Lower leg skin (tissue), 3 donors: Measurements from ENCODE around the gene FCSK.

Experiments used
- POLR2A ChIP-seq, 2 donors: fragments of 450-650 bp; IDR thresholded peaks; one replicate each; pipeline ENCODE4 v1.6.1; 2016 to 2017; ENCODE audit warnings: antibody characterized with exemption in 2 of 2, mild to moderate bottlenecking in 1 of 2, moderate library complexity in 1 of 2
- TF ChIP-seq, protein P1 (sequence below), 3 donors: fragments of 450-650 bp; IDR thresholded peaks; one replicate each; pipeline ENCODE4 v1.5.1; 2016; ENCODE audit warnings: antibody characterized with exemption in 3 of 3, mild to moderate bottlenecking in 3 of 3, moderate library complexity in 2 of 3

DNA sequence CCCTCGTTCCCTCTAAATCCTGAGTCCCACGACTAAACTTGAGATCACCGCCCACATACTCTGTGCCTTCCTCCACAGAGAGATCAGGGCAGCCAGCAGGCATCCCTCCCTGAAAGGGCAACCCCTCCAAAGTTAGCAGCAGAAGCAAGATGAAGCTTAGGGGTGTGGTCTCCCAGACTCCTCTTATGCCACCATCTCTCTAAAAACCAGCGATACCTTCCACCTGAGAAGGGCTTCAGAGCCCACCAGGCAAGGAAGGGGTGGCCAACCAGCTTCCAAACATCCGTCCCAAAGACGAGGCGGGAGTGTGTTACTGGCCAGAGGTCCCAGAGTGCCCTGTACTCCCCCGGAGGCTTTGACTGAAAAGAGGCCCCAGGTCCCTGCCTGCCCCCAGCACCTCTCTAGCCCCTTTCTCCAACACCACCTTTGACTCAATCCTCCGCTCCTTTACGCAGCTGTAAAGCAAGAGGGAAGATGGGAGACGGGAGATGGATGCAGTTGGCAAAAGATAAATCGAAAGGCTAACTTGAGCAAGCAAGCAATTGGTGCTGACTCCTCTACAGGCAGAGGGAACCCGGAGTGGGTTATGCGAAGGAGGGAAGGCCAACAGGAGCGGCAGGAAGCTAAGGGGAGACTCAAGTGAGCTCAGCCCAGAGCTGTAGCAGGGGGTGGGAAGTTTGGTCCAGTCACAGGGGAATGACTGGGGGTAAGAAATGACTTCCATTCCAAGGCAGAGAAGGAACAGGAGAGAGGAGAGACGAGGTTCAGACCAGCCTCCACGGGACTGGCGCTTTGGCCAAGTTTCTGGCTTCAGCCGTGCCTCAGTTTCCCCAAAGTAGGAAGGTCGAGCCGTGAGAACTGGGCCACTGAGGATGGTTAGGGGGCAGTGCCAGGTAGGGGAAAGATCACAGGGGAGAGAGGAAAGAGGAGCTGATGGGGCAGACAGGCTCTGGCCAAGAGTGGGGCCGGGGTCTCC lies 16.5 kb upstream of the FCSK start:
- TF ChIP-seq POLR2A (IDR thresholded peaks at IDR 0.05), result no peak
- TF ChIP-seq, protein P1, sequence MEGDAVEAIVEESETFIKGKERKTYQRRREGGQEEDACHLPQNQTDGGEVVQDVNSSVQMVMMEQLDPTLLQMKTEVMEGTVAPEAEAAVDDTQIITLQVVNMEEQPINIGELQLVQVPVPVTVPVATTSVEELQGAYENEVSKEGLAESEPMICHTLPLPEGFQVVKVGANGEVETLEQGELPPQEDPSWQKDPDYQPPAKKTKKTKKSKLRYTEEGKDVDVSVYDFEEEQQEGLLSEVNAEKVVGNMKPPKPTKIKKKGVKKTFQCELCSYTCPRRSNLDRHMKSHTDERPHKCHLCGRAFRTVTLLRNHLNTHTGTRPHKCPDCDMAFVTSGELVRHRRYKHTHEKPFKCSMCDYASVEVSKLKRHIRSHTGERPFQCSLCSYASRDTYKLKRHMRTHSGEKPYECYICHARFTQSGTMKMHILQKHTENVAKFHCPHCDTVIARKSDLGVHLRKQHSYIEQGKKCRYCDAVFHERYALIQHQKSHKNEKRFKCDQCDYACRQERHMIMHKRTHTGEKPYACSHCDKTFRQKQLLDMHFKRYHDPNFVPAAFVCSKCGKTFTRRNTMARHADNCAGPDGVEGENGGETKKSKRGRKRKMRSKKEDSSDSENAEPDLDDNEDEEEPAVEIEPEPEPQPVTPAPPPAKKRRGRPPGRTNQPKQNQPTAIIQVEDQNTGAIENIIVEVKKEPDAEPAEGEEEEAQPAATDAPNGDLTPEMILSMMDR (IDR thresholded peaks at IDR 0.05), result no peak
